GM23338 (cell line): ENCODE data around the gene NCS1. TPM values are rescaled to one million over a fixed set of nuclear protein-coding genes. Genes with fewer than 3 reads are reported as not detected.

Source experiments
- ATAC-seq: fragments of 200-7000 bp; cut with Tn5 transposase; 3 replicates; pipeline ENCODE4 v1.9.1; 2020
- DNase-seq: peaks from one replicate; pipeline ENCODE4 v3.0.0-alpha.2; 2015; ENCODE audit warnings: low spot score
- H2AFZ ChIP-seq: fragments of 200-600 bp; sonication (generic); 2 replicates; pipeline ENCODE4 v1.8.0; 2016; ENCODE audit warnings: antibody characterized with exemption, mild to moderate bottlenecking, moderate library complexity
- H3F3A ChIP-seq: fragments of 200-600 bp; sonication (generic); replicated peaks from 2 replicates; pipeline ENCODE4 v1.8.0; 2017; ENCODE audit warnings: antibody characterized with exemption, mixed run types, low read depth
- H3K27ac ChIP-seq: fragments of 200-600 bp; sonication (generic); 2 replicates; pipeline ENCODE4 v1.6.1; 2016; ENCODE audit warnings: low read depth
- H3K27me3 ChIP-seq: fragments of 200-600 bp; sonication (generic); 2 replicates; pipeline ENCODE4 v1.8.0; 2016; ENCODE audit warnings: mild to moderate bottlenecking, mixed run types, moderate library complexity; ENCODE audit not compliant: insufficient read depth
- H3K36me3 ChIP-seq: fragments of 200-600 bp; sonication (generic); 2 replicates; pipeline ENCODE4 v1.8.0; 2016; ENCODE audit warnings: mild to moderate bottlenecking; ENCODE audit not compliant: insufficient read depth
- H3K4me1 ChIP-seq: fragments of 200-600 bp; sonication (generic); 2 replicates; pipeline ENCODE4 v1.8.0; 2016; ENCODE audit warnings: mild to moderate bottlenecking, moderate library complexity; ENCODE audit not compliant: insufficient read depth
- H3K4me2 ChIP-seq: fragments of 200-600 bp; sonication (generic); 2 replicates; pipeline ENCODE4 v1.7.1; 2017; ENCODE audit warnings: mixed run types
- H3K4me3 ChIP-seq: fragments of 200-600 bp; sonication (generic); 2 replicates; pipeline ENCODE4 v1.6.1; 2016; ENCODE audit warnings: mixed run types
- H3K79me2 ChIP-seq: fragments of 200-600 bp; sonication (generic); replicated peaks from 2 replicates; pipeline ENCODE4 v1.8.0; 2017; ENCODE audit warnings: mild to moderate bottlenecking; ENCODE audit not compliant: insufficient read depth
- H3K9me2 ChIP-seq: fragments of 200-600 bp; sonication (generic); 2 replicates; pipeline ENCODE4 v1.8.0; 2017; ENCODE audit not compliant: insufficient read depth
- H4K20me1 ChIP-seq: fragments of 200-600 bp; sonication (generic); replicated peaks from 2 replicates; pipeline ENCODE4 v1.8.0; 2017; ENCODE audit warnings: mild to moderate bottlenecking; ENCODE audit not compliant: insufficient read depth
- H3K27ac Mint-ChIP-seq: 2 replicates; pipeline ENCODE4 v1.8.0; 2020; ENCODE audit warnings: inconsistent platforms, mild to moderate bottlenecking, moderate library complexity, mixed read lengths
- H3K27me3 Mint-ChIP-seq: 3 replicates; pipeline ENCODE4 v1.8.0; 2022; ENCODE audit warnings: low read depth, mild to moderate bottlenecking, moderate library complexity, mixed read lengths, inconsistent platforms; ENCODE audit not compliant: insufficient read depth, poor library complexity
- H3K36me3 Mint-ChIP-seq: 3 replicates; pipeline ENCODE4 v1.8.0; 2021; ENCODE audit warnings: low read depth, mild to moderate bottlenecking, inconsistent platforms, moderate library complexity, mixed read lengths
- H3K4me1 Mint-ChIP-seq: 3 replicates; pipeline ENCODE4 v1.8.0; 2020; ENCODE audit warnings: mild to moderate bottlenecking, inconsistent platforms, mixed read lengths
- H3K4me3 Mint-ChIP-seq: 3 replicates; pipeline ENCODE4 v1.8.0; 2021; ENCODE audit warnings: moderate library complexity, mild to moderate bottlenecking, inconsistent platforms, mixed read lengths
- H3K9me3 Mint-ChIP-seq: 3 replicates; pipeline ENCODE4 v1.8.0; 2020; ENCODE audit warnings: moderate library complexity, mild to moderate bottlenecking, inconsistent platforms, mixed read lengths
- JUNB ChIP-seq: IDR thresholded peaks from one replicate; pipeline ENCODE4 v1.6.1; 2016; ENCODE audit warnings: antibody characterized with exemption; ENCODE audit not compliant: unreplicated experiment
- ZNF462 ChIP-seq: fragments of 250-450 bp; sonication (Bioruptor Pico); IDR thresholded peaks from 2 replicates; pipeline ENCODE4 v1.5.0; 2020; ENCODE audit warnings: mild to moderate bottlenecking, moderate library complexity
- polyA plus RNA-seq: library from polyadenylated mRNA; unstranded; fragments of >200 nt; fragmentation: Nextera tagmentation; extraction: Ambion mirVana; gene quantifications from 2 replicates; pipeline ENCODE4 v1.2.1, GENCODE V29; 2016
- total RNA-seq: library from RNA; depleted of rRNA; stranded (reverse); fragments of >200 nt; shearing (Covaris generic); gene quantifications from 2 replicates; pipeline ENCODE4 v1.2.3, GENCODE V29; 2014
- TF ChIP-seq, protein P1 (sequence below), 2 experiments: fragments of 200-600 bp in 1 of 2; sonication (generic) in 1 of 2; conservative IDR thresholded peaks; 2 replicates each; pipeline versions ENCODE4 v1.5.1 to v1.6.1; 2016 to 2017; ENCODE audit warnings: antibody characterized with exemption in 2 of 2, low read depth in 2 of 2, mild to moderate bottlenecking in 2 of 2, moderate library complexity in 1 of 2

Gene NCS1
- total and polyA plus RNA-seq, 2 experiments from 2014 or later: 8.2 to 34.3 TPM

DNA sequence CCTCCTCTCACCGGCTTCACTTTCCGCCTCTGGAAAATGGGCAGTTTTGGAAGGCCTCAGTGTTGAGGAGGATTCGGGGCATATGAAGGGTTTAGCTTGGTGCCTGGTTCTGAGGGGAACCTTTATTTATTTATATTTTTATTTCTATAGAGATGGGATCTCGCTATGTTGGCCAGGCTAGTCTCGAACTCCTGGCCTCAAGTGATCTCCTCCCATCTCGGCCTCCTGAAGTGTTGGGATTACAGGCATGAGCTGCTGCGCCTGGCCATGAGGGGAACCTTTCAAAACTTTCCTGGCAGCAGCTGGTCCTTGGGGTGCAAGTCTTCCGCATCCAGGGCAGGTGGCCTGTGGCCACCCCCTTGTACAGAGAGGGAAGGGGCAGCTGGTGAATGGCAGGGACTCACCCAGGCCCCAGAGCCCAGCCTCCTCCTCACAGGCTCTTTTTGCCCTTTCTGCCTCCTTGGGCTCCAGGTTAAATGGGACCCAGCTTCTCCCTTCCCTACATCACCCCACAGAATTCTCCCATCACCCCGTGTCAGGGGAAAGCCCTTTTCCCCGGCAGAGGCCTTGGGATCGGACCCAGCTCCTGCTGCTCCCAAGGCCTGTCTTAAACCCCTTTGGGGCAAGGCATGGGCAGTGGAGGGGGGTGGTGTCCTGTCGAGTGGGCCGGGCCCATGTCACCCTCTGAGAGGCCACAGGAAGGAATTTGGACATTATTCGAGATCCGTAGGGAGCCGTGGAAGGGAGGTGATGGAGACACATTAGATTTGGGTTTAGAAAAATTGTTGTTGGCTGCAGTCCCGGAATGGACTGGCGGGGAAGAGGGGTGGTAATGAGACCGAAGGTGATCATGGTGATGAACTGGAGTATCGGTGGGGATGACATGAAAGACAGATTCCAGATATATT lies 5.9 kb downstream of the NCS1 start:
- Histone ChIP-seq H3K36me3 (no peaks in the 10 kb centered on the region), H3K4me3 (no peak overlapping the region), H2AFZ (no peak overlapping the region), H3K4me1 (0 out of 2 replicates have a peak, but pooled peaks cover 5% of the 10 kb centered on the region), H3F3A (no peaks in the 10 kb centered on the region), H4K20me1 (0 out of 2 replicates have a peak, but pooled peaks cover 3% of the 10 kb centered on the region), H3K27me3 (no peaks in the 10 kb centered on the region), H3K9me2 (no peaks in the 10 kb centered on the region), H3K79me2 (peaks cover 66% of the 10 kb centered on the region), H3K27ac (no peak overlapping the region), H3K4me2 (no peak overlapping the region)
- H3K27ac Mint-ChIP-seq: no peak overlapping the region; the same call in 1 of the 2 replicates
- no peak for DNase-seq
- H3K4me3 Mint-ChIP-seq: no peak overlapping the region
- peaks cover 23% of the 10 kb centered on the region for H3K4me1 Mint-ChIP-seq
- TF ChIP-seq JUNB: no peak
- TF ChIP-seq, protein P1, sequence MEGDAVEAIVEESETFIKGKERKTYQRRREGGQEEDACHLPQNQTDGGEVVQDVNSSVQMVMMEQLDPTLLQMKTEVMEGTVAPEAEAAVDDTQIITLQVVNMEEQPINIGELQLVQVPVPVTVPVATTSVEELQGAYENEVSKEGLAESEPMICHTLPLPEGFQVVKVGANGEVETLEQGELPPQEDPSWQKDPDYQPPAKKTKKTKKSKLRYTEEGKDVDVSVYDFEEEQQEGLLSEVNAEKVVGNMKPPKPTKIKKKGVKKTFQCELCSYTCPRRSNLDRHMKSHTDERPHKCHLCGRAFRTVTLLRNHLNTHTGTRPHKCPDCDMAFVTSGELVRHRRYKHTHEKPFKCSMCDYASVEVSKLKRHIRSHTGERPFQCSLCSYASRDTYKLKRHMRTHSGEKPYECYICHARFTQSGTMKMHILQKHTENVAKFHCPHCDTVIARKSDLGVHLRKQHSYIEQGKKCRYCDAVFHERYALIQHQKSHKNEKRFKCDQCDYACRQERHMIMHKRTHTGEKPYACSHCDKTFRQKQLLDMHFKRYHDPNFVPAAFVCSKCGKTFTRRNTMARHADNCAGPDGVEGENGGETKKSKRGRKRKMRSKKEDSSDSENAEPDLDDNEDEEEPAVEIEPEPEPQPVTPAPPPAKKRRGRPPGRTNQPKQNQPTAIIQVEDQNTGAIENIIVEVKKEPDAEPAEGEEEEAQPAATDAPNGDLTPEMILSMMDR (conservative IDR thresholded peaks at IDR 0.05; ENCODE audit: low read depth in 2 of 2): no peak
- no peak for TF ChIP-seq ZNF462
- H3K9me3 Mint-ChIP-seq: no peaks in the 10 kb centered on the region; the same call in 2 of the 3 replicates
- H3K27me3 Mint-ChIP-seq: peaks cover 16% of the 10 kb centered on the region
- H3K36me3 Mint-ChIP-seq: no peaks in the 10 kb centered on the region
- ATAC-seq: no peak
